Natural killer cell (primary cell): ENCODE data around the gene METRNL. TPM values are rescaled to one million over a fixed set of nuclear protein-coding genes. Genes with fewer than 3 reads are reported as not detected.
"Not testable (repeated sequence)": the region's sequence is repeated elsewhere in the genome, so short reads cannot be mapped to it uniquely, and the experiment has no call there.

Experiments used
- ATAC-seq, 3 donors: fragments of 150-1000 bp in 2 of 3; fragments of 200-7000 bp in 1 of 3; cut with Tn5 transposase; 1 replicate in 1 of 3; 2 replicates in 2 of 3; pipeline ENCODE4 v1.10.0; 2021; ENCODE audit warnings: mild to moderate bottlenecking in 2 of 3, moderate library complexity in 2 of 3
- DNase-seq, 2 donors: peaks; one replicate each; pipeline versions ENCODE4 v3.0.0 to v3.0.0-alpha.2; 2013 to 2021; ENCODE audit warnings: mixed read lengths in 1 of 2
- H3K27ac ChIP-seq: one replicate; pipeline ENCODE4 v1.5.1; 2013; ENCODE audit warnings: mild to moderate bottlenecking, low read length
- H3K27me3 ChIP-seq: one replicate; pipeline ENCODE4 v1.6.1; 2013; ENCODE audit warnings: low read length; ENCODE audit not compliant: control insufficient read depth, insufficient read depth
- H3K36me3 ChIP-seq: one replicate; pipeline ENCODE4 v1.6.1; 2013; ENCODE audit warnings: low read length; ENCODE audit not compliant: control insufficient read depth, insufficient read depth
- H3K4me1 ChIP-seq: one replicate; pipeline ENCODE4 v1.6.1; 2013; ENCODE audit warnings: low read length; ENCODE audit not compliant: control insufficient read depth, insufficient read depth
- H3K4me3 ChIP-seq: one replicate; pipeline ENCODE4 v1.5.1; 2013; ENCODE audit warnings: low read length
- H3K9me3 ChIP-seq: one replicate; pipeline ENCODE4 v1.6.1; 2013; ENCODE audit warnings: low read length; ENCODE audit not compliant: control insufficient read depth, insufficient read depth
- H3K27ac Mint-ChIP-seq, 2 donors: one replicate each; pipeline ENCODE4 v1.8.0; 2022; ENCODE audit warnings: mild to moderate bottlenecking in 2 of 2, mixed read lengths in 2 of 2, moderate library complexity in 1 of 2
- H3K27me3 Mint-ChIP-seq, 2 donors: one replicate each; pipeline ENCODE4 v1.8.0; 2022; ENCODE audit warnings: low read depth in 2 of 2, mixed read lengths in 2 of 2
- H3K36me3 Mint-ChIP-seq: one replicate; pipeline ENCODE4 v1.8.0; 2022; ENCODE audit warnings: mixed read lengths
- H3K4me1 Mint-ChIP-seq, 2 donors: one replicate each; pipeline ENCODE4 v1.8.0; 2022; ENCODE audit warnings: mixed read lengths in 2 of 2
- H3K4me3 Mint-ChIP-seq: one replicate; pipeline ENCODE4 v1.8.0; 2022; ENCODE audit warnings: mild to moderate bottlenecking, moderate library complexity, mixed read lengths
- H3K9me3 Mint-ChIP-seq, 2 donors: one replicate each; pipeline ENCODE4 v1.8.0; 2022; ENCODE audit warnings: mixed read lengths in 2 of 2
- WGBS: methylation state at CpG from one replicate; pipeline ENCODE4 v1.1.7; 2013; ENCODE audit warnings: missing lambda C conversion rate; ENCODE audit not compliant: insufficient coverage; 5-methylcytosine and 5-hydroxymethylcytosine counted together
- intact Hi-C: fragments of 100-400 bp; cut with micrococcal nuclease; formaldehyde crosslinking; loops from one replicate; pipeline ENCODE4 v1.14.2; 2022
- total RNA-seq, 4 donors: library from RNA; stranded (reverse); fragments of 120-200 nt in 1 of 4; gene quantifications; one replicate each; pipeline versions ENCODE4 v1.2.3 to v1.2.4, GENCODE V29; 2013 to 2022
- TF ChIP-seq, protein P1 (sequence below): fragments of 200-600 bp; IDR thresholded peaks from one replicate; pipeline ENCODE4 v1.8.0; 2022; ENCODE audit warnings: antibody characterized with exemption

The METRNL gene
- total RNA-seq, 3 donors from 2014 or later (not counting 1 experiment from before 2014, with no cell fraction given): 227 to 390 (median 325) TPM

DNA sequence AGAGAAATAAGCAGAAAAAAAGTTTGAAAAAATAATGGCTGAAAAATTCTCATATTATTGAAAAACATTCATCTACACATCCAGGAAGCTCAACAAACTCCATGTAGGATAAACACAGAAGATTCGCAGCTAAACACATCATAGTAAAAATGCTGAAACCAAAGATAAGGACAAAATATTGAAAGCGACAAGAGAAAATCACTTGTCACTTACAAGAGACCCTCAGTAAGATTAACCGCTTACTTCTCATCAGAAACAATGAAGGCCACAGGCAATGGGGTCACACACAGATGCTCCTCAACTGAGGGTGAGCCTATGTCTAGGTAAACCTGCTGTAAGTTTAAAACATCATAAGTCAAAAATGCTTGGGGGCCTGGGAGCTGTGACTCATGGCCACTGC, 38.1 kb upstream of the METRNL start:
- 100% methylated on average over 3 of the region's 3 CpGs for WGBS
- no peak overlapping the region for H3K4me3 ChIP-seq
- no peaks in the 10 kb centered on the region for H3K4me1 ChIP-seq
- no peaks in the 10 kb centered on the region for H3K27me3 ChIP-seq
- Mint-ChIP-seq H3K36me3 (peaks cover 19% of the 10 kb centered on the region), H3K4me1 (peaks cover under 1 to 6% of the 10 kb centered on the region in 2 donors), H3K27ac (no peak overlapping the region), H3K4me3 (no peak overlapping the region), H3K27me3 (no peaks in the 10 kb centered on the region), H3K9me3 (peaks cover 2 to 4% of the 10 kb centered on the region in 2 donors)
- no peak for ATAC-seq
- H3K36me3 ChIP-seq: peaks cover 8% of the 10 kb centered on the region
- H3K27ac ChIP-seq: no peak overlapping the region
- intact Hi-C loops: loop anchor here (10.0 kb wide), 1 partner anchor 57 kb away; no protein-coding TSS in a partner anchor
- TF ChIP-seq, protein P1, sequence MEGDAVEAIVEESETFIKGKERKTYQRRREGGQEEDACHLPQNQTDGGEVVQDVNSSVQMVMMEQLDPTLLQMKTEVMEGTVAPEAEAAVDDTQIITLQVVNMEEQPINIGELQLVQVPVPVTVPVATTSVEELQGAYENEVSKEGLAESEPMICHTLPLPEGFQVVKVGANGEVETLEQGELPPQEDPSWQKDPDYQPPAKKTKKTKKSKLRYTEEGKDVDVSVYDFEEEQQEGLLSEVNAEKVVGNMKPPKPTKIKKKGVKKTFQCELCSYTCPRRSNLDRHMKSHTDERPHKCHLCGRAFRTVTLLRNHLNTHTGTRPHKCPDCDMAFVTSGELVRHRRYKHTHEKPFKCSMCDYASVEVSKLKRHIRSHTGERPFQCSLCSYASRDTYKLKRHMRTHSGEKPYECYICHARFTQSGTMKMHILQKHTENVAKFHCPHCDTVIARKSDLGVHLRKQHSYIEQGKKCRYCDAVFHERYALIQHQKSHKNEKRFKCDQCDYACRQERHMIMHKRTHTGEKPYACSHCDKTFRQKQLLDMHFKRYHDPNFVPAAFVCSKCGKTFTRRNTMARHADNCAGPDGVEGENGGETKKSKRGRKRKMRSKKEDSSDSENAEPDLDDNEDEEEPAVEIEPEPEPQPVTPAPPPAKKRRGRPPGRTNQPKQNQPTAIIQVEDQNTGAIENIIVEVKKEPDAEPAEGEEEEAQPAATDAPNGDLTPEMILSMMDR: no peak
- no peak for DNase-seq
- peaks cover 5% of the 10 kb centered on the region for H3K9me3 ChIP-seq

DNA sequence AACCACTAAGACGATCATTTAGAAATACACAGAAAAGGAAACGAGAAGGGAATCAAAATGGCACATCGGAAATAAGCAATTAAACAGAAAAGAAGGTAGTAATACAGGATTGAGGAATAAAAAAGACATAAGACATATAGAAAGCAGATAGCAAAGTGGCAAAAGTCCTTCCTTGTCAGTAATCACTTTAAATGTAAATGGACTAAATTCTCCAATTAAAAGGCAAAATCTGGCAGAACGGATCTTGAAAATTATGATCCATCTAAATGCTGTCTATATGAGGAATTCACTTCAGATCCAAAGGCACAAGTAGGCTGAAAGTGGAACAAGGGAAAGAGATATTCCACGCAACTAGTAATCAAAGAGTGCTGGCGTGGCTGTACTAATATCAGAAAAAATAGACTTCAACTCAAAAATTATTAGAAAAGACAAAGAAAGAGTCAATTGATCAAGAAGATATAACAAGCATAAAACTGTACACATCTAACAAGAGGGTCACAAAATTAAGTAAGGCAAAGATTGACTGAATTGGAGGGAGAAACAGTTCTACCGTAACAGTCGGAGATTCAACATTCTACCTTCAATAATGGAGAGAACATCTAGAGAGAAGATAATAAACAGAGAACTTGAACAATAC, 36.8 kb upstream of the METRNL start:
- Histone ChIP-seq H3K9me3 (peaks cover 5% of the 10 kb centered on the region), H3K27me3 (no peaks in the 10 kb centered on the region), H3K4me3 (no peak overlapping the region), H3K27ac (no peak overlapping the region), H3K4me1 (no peaks in the 10 kb centered on the region), H3K36me3 (peaks cover 7% of the 10 kb centered on the region)
- peaks cover 8 to 12% of the 10 kb centered on the region in 2 donors for H3K4me1 Mint-ChIP-seq
- no peaks in the 10 kb centered on the region for H3K27me3 Mint-ChIP-seq
- TF ChIP-seq, protein P1: no peak
- H3K27ac Mint-ChIP-seq: no peak overlapping the region
- peaks cover 19% of the 10 kb centered on the region for H3K36me3 Mint-ChIP-seq
- intact Hi-C loops: loop anchor here (10.0 kb wide), 1 partner anchor 58 kb away; no protein-coding TSS in a partner anchor
- no peak overlapping the region for H3K4me3 Mint-ChIP-seq
- 86% methylated on average over 5 of the region's 8 CpGs for WGBS
- ATAC-seq: no peak
- H3K9me3 Mint-ChIP-seq: peaks cover 4 to 7% of the 10 kb centered on the region in 2 donors
- no peak for DNase-seq

DNA sequence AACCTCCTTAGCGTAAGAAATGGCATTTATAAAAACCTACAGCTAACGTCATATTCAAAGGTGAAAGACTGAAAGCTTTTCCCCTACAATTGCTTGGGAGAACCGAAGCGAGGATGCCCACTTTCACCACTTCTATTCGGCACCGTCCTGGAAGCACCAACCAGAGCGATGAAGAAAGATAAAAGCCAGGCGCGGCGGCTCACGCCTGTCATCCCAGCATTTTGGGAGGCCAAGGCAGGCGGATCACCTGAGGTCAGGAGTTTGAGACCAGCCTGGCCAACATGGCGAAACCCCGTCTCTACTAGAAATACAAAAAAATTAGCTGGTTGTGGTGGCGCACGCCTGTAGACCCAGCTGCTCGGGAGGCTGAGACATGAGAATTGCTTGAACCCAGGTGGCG, 34.9 kb upstream of the METRNL start:
- H3K36me3 ChIP-seq, DNase-seq, H3K4me3 ChIP-seq, H3K4me3 Mint-ChIP-seq, ATAC-seq, H3K9me3 Mint-ChIP-seq, H3K27ac ChIP-seq, H3K27me3 ChIP-seq, H3K9me3 ChIP-seq, H3K27me3 Mint-ChIP-seq: not testable (repeated sequence)
- peaks cover 17% of the 10 kb centered on the region for H3K4me1 ChIP-seq
- H3K4me1 Mint-ChIP-seq: peaks cover 21 to 23% of the 10 kb centered on the region in 2 donors
- peaks cover 19% of the 10 kb centered on the region for H3K36me3 Mint-ChIP-seq
- H3K27ac Mint-ChIP-seq: peak overlapping the region in 1 of 2 donors; percentile 4
- WGBS: 94% methylated on average over 18 of the region's 18 CpGs
- intact Hi-C loops: loop anchor here (10.0 kb wide), 1 partner anchor 60 kb away; no protein-coding TSS in a partner anchor

DNA sequence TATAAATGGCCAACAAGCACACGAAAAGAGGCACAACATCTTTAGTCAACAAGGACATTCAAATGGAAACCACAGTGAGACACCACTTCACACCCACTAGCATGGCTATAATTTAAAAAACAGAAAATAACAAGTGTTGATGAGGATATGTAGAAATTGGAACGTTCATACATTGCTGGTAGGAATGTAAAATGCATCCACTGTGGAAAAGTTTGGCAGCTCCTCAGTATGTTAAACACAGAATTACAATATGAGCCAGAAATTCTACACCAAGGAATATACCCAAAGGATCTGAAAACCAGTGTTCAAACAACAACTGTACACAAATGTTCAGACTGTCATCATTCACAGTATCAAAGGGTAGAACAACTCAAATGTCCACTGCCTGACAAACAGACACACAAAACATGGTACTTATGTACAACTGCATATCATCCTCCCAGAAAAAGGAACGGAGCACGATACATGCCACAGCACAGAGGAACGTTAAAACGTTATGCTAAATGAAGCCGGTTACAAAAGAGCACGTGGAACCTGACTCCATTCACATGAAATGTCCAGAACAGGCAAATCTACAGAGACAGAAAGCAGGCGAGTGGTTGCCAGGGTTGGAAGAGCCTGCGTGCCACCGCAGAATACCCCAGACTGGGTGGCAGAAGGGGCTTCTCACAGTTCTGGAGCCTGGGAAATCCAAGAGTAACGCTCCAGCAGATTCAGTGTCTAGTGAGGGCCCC, 32.8 kb upstream of the METRNL start:
- ATAC-seq: no peak
- Mint-ChIP-seq H3K4me1 (peaks cover 23 to 30% of the 10 kb centered on the region in 2 donors), H3K27ac (peak overlapping the region; percentile 67 to 85), H3K9me3 (peaks cover 2 to 3% of the 10 kb centered on the region in 2 donors), H3K36me3 (peaks cover 9% of the 10 kb centered on the region), H3K4me3 (peak overlapping the region; percentile 17), H3K27me3 (no peaks in the 10 kb centered on the region)
- intact Hi-C loops: loop anchor here (10.0 kb wide), 1 partner anchor 62 kb away; no protein-coding TSS in a partner anchor
- 90% methylated on average over 11 of the region's 12 CpGs for WGBS
- Histone ChIP-seq H3K4me3 (no peak overlapping the region), H3K4me1 (peaks cover 23% of the 10 kb centered on the region), H3K27me3 (no peaks in the 10 kb centered on the region), H3K36me3 (peaks cover 2% of the 10 kb centered on the region), H3K27ac (no peak overlapping the region), H3K9me3 (peaks cover 3% of the 10 kb centered on the region)
- TF ChIP-seq, protein P1: no peak
- no peak for DNase-seq
